ENCODE results near the gene TPCN1. TPM values are rescaled to one million over a fixed set of nuclear protein-coding genes. Genes with fewer than 3 reads are reported as not detected.

TPCN1 gene
- total and polyA plus RNA-seq, 2 experiments from 2014 or later, result 13.4 to 24.2 TPM

DNA sequence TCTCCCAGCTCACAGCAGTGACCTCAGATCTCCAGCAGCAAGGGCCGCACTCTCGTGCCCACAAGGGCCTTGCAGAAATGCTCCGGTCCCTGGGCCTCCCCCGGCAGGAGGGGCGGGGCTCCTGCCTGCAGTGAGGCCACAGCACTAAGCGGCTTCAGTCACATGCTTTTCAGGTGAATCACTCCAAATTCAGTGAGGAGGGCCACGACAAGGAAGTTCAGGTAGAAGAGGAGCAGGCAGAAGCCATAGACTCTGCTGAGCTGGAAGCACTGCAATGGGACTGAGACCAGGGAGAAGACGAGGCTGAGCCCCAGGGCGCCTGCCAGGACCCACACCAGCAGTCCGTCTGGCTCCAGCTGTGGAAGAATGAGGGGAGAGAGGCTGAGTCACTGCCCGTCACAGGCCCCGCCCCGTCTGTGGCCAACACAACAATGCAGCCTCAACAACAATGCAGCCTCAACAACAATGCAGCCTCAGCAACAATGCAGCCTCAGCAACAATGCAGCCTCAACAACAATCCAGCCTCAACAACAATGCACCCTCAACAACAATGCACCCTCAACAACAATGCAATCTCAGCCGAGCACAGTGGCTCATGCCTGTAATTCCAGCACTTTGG is 78.5 kb downstream of the TPCN1 start:
- TF ChIP-seq, protein P1, sequence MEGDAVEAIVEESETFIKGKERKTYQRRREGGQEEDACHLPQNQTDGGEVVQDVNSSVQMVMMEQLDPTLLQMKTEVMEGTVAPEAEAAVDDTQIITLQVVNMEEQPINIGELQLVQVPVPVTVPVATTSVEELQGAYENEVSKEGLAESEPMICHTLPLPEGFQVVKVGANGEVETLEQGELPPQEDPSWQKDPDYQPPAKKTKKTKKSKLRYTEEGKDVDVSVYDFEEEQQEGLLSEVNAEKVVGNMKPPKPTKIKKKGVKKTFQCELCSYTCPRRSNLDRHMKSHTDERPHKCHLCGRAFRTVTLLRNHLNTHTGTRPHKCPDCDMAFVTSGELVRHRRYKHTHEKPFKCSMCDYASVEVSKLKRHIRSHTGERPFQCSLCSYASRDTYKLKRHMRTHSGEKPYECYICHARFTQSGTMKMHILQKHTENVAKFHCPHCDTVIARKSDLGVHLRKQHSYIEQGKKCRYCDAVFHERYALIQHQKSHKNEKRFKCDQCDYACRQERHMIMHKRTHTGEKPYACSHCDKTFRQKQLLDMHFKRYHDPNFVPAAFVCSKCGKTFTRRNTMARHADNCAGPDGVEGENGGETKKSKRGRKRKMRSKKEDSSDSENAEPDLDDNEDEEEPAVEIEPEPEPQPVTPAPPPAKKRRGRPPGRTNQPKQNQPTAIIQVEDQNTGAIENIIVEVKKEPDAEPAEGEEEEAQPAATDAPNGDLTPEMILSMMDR (IDR thresholded peaks at IDR 0.05; ENCODE audit: low read depth, low read length), result no peak
- Histone ChIP-seq H3K9me3 (ENCODE audit: low read depth) (no peaks in the 10 kb centered on the region), H3K4me1 (ENCODE audit: low read depth) (no peaks in the 10 kb centered on the region), H3K27ac (no peak overlapping the region), H3K27me3 (no peaks in the 10 kb centered on the region), H3K36me3 (no peaks in the 10 kb centered on the region), H3K4me3 (no peak overlapping the region)
- peak; percentile 24 to 88 for DNase-seq (ENCODE audit: low read depth in 1 of 2, low spot score in 1 of 2)

DNA sequence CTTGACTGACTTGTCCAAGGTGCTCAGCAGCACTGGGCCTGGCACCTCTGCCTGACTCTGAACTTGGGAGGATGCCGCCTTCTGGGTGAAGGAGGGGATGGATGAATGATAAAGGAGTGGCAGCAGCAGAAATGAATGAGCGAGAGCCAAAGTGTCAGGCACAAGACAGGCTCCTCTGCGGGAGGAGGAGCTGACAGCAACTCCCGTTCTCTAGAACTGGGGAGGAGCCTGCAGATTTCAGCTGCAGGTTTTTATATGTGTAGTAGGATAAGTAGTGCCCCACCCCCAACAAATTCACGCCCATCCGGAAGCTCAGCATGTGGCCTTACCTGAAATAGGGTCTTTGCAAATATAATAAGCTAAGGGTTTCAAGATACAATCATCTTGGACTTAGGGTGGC is 80.5 kb downstream of the TPCN1 start:
- H3K27ac ChIP-seq, result no peak overlapping the region
- TF ChIP-seq, protein P1 (IDR thresholded peaks at IDR 0.05; ENCODE audit: low read depth, low read length), result no peak
- H3K4me3 ChIP-seq, result no peak overlapping the region
- H3K36me3 ChIP-seq, result no peaks in the 10 kb centered on the region
- no peaks in the 10 kb centered on the region for H3K27me3 ChIP-seq
- no peak for DNase-seq (ENCODE audit: low read depth in 1 of 2, low spot score in 1 of 2)
- no peaks in the 10 kb centered on the region for H3K4me1 ChIP-seq (ENCODE audit: low read depth)
- no peaks in the 10 kb centered on the region for H3K9me3 ChIP-seq (ENCODE audit: low read depth)

DNA sequence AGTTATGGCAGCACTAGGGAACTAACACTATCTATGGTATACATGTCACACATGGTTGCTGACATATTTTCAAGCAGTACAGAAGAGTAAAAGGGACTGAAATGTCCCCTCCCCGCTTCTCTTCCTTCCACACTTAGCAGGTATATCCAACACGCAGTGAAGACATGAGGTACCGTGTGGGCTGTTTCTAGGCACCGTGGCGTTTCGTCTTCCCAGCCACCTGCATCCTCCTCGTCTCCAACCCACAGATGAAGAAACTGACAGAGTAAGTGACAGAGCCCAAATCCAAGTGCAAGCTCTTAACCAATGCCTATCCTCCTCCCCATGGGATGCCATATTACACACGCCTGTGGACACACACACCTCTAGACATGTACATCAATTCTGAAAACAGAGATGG is 81.2 kb downstream of the TPCN1 start:
- H3K27ac ChIP-seq, result no peak overlapping the region
- TF ChIP-seq, protein P1 (IDR thresholded peaks at IDR 0.05; ENCODE audit: low read depth, low read length), result no peak
- H3K4me3 ChIP-seq, result no peak overlapping the region
- no peaks in the 10 kb centered on the region for H3K9me3 ChIP-seq (ENCODE audit: low read depth)
- H3K4me1 ChIP-seq (ENCODE audit: low read depth), result no peaks in the 10 kb centered on the region
- H3K36me3 ChIP-seq, result no peaks in the 10 kb centered on the region
- DNase-seq (ENCODE audit: low read depth in 1 of 2, low spot score in 1 of 2), result no peak
- H3K27me3 ChIP-seq, result no peaks in the 10 kb centered on the region

DNA sequence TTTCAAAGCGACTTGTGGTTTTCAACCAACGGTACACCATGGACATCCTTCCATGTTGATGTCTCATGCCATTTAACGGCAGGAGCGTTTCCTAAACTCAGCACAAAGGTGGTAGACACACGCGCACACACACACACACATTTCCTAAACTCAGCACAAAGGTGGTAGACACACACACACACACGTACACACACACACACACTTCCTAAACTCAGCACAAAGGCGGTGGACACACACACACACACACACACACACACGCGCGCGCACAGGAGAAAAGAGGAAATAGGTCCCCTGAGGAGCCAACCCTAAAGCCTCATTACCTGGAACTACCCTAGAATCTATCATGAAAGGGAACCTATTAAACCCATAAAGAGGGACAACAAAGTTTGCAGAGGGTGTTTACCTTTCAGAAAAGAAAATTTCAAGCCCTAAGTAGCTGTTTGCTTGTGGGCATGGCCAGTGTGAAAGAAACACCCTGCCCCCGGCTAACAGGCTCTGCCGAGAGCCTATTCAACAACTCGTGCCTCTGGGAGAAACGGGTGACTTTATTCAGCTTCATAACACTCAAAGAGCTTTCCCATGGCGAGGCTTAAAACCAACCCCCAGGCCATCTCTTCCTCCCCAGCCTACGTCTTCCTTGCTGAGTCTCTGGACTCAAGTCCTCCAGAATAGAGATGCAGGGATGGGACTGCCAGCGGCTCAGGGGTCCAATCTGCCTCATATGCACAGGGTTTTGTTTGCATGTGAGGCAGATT is 81.8 kb downstream of the TPCN1 start:
- Histone ChIP-seq H3K27ac (no peak overlapping the region), H3K27me3 (no peaks in the 10 kb centered on the region), H3K4me1 (ENCODE audit: low read depth) (no peaks in the 10 kb centered on the region), H3K9me3 (ENCODE audit: low read depth) (no peaks in the 10 kb centered on the region), H3K4me3 (no peak overlapping the region), H3K36me3 (no peaks in the 10 kb centered on the region)
- TF ChIP-seq, protein P1 (IDR thresholded peaks at IDR 0.05; ENCODE audit: low read depth, low read length), result no peak
- no peak for DNase-seq (ENCODE audit: low read depth in 1 of 2, low spot score in 1 of 2)

DNA sequence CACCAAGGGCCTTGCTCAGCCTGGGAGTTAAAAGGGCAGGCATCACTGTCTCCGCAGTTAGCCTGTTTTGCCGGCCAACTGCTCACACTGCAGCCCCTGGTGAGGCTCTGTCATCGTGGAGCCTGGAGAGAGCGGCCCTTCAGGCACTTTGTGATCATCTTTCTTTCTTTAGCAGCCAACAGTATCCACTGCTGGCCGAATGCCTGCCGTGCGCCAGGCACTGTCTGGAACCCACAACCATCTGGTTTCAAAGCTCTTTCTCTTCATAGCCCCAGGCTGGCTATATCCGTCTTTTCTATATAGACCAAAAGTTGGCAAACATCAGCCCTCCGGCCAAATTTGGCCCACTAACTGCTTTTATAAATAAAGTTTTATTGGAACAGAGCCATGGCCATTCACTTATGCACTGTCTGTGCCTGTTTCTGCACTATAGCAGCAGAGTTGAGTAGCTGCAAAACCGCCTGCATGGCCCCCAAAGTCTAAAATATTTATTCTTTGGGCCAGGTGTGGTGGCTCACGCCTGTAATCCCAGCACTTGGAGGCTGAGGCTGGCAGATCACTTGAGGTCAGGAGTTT is 84.1 kb downstream of the TPCN1 start:
- TF ChIP-seq, protein P1 (IDR thresholded peaks at IDR 0.05; ENCODE audit: low read depth, low read length), result no peak

More for the DNA sequence above, 84.1 kb downstream of the TPCN1 start:
- H3K27ac ChIP-seq, result no peak overlapping the region
- H3K36me3 ChIP-seq, result no peaks in the 10 kb centered on the region
- H3K9me3 ChIP-seq (ENCODE audit: low read depth), result no peaks in the 10 kb centered on the region
- no peaks in the 10 kb centered on the region for H3K4me1 ChIP-seq (ENCODE audit: low read depth)
- DNase-seq (ENCODE audit: low read depth in 1 of 2, low spot score in 1 of 2), result no peak
- no peaks in the 10 kb centered on the region for H3K27me3 ChIP-seq
- no peak overlapping the region for H3K4me3 ChIP-seq

Data from cardiac muscle cell (in vitro differentiated cells and primary cell).